Dendritic cell treated with granulocyte-macrophage colony-stimulating factor and Interleukin-4, amounts not matched to agents 40 ng/mL and 50 ng/mL, for 4 days (primary cell): ENCODE measurements around the gene ZBP1.

Experiments used
- H3K27ac Mint-ChIP-seq: one replicate; pipeline ENCODE4 v1.8.0; 2022; ENCODE audit warnings: mild to moderate bottlenecking, mixed read lengths
- H3K27me3 Mint-ChIP-seq: one replicate; pipeline ENCODE4 v1.8.0; 2022; ENCODE audit warnings: mild to moderate bottlenecking, mixed read lengths
- H3K36me3 Mint-ChIP-seq: one replicate; pipeline ENCODE4 v1.8.0; 2022; ENCODE audit warnings: low read depth, mixed read lengths
- H3K4me1 Mint-ChIP-seq: one replicate; pipeline ENCODE4 v1.8.0; 2022; ENCODE audit warnings: low read depth, mixed read lengths
- H3K4me3 Mint-ChIP-seq: one replicate; pipeline ENCODE4 v1.8.0; 2022; ENCODE audit warnings: mild to moderate bottlenecking, moderate library complexity, mixed read lengths
- H3K9me3 Mint-ChIP-seq: one replicate; pipeline ENCODE4 v1.8.0; 2022; ENCODE audit warnings: mixed read lengths
- intact Hi-C: fragments of 100-400 bp; cut with micrococcal nuclease; formaldehyde crosslinking; loops from one replicate; pipeline ENCODE4 v1.15.0; 2022

The ZBP1 gene

GRCh38 chr20:57621421-57622200 lies 1.4 kb upstream of the ZBP1 start:
- peaks cover 10% of the 10 kb centered on the region for H3K27me3 Mint-ChIP-seq
- no peak overlapping the region for H3K4me3 Mint-ChIP-seq
- peaks cover 52% of the 10 kb centered on the region for H3K4me1 Mint-ChIP-seq
- peak overlapping the region; percentile 76 for H3K27ac Mint-ChIP-seq
- H3K36me3 Mint-ChIP-seq = peaks cover 8% of the 10 kb centered on the region
- intact Hi-C loops = no loop called here
- H3K9me3 Mint-ChIP-seq = peaks cover 23% of the 10 kb centered on the region

- H3K4me1 Mint-ChIP-seq = peaks cover 47% of the 10 kb centered on the region
- H3K9me3 Mint-ChIP-seq = peaks cover 22% of the 10 kb centered on the region
- peaks cover 16% of the 10 kb centered on the region for H3K27me3 Mint-ChIP-seq
- no peak overlapping the region for H3K4me3 Mint-ChIP-seq
- H3K36me3 Mint-ChIP-seq = peaks cover 8% of the 10 kb centered on the region
- intact Hi-C loops = no loop called here
- peak overlapping the region; percentile 76 for H3K27ac Mint-ChIP-seq
Measured at GRCh38 chr20:57620999-57621398, 773 bp upstream of the ZBP1 start.

GRCh38 chr20:57619051-57619831 lies 985 bp downstream of the ZBP1 start:
- intact Hi-C loops = no loop called here

GRCh38 chr20:57618764-57619050 lies 1.5 kb downstream of the ZBP1 start:
- intact Hi-C loops = no loop called here
- H3K27ac Mint-ChIP-seq = peak overlapping the region; percentile 81
- H3K9me3 Mint-ChIP-seq = no peaks in the 10 kb centered on the region
- peaks cover 47% of the 10 kb centered on the region for H3K4me1 Mint-ChIP-seq
- H3K27me3 Mint-ChIP-seq = peaks cover 16% of the 10 kb centered on the region
- peak overlapping the region; percentile 32 for H3K4me3 Mint-ChIP-seq
- H3K36me3 Mint-ChIP-seq = no peaks in the 10 kb centered on the region

More at GRCh38 chr20:57619051-57619831, 985 bp downstream of the ZBP1 start:
- Mint-ChIP-seq H3K9me3 (peaks cover 4% of the 10 kb centered on the region), H3K4me3 (peak overlapping the region; percentile 32), H3K36me3 (no peaks in the 10 kb centered on the region), H3K27me3 (peaks cover 16% of the 10 kb centered on the region), H3K4me1 (peaks cover 47% of the 10 kb centered on the region), H3K27ac (peak overlapping the region; percentile 81)

GRCh38 chr20:57618091-57618763 lies 2.0 kb downstream of the ZBP1 start:
- Mint-ChIP-seq H3K4me3 (no peak overlapping the region), H3K36me3 (no peaks in the 10 kb centered on the region), H3K27ac (peak overlapping the region; percentile 81), H3K4me1 (peaks cover 46% of the 10 kb centered on the region), H3K27me3 (peaks cover 16% of the 10 kb centered on the region), H3K9me3 (no peaks in the 10 kb centered on the region)
- intact Hi-C loops = no loop called here

GRCh38 chr20:57617079-57617795 lies 3.0 kb downstream of the ZBP1 start:
- Mint-ChIP-seq H3K27me3 (peaks cover 13% of the 10 kb centered on the region), H3K27ac (peak overlapping the region; percentile 25), H3K36me3 (no peaks in the 10 kb centered on the region), H3K4me1 (peaks cover 37% of the 10 kb centered on the region), H3K9me3 (no peaks in the 10 kb centered on the region), H3K4me3 (no peak overlapping the region)
- intact Hi-C loops = no loop called here

- Mint-ChIP-seq H3K9me3 (no peaks in the 10 kb centered on the region), H3K36me3 (no peaks in the 10 kb centered on the region), H3K27ac (peak overlapping the region; percentile 25), H3K4me1 (peaks cover 33% of the 10 kb centered on the region), H3K27me3 (peaks cover 13% of the 10 kb centered on the region), H3K4me3 (no peak overlapping the region)
- intact Hi-C loops = no loop called here
Measured at GRCh38 chr20:57616143-57616951, 3.9 kb downstream of the ZBP1 start.

GRCh38 chr20:57615445-57615811 lies 4.8 kb downstream of the ZBP1 start:
- no peak overlapping the region for H3K4me3 Mint-ChIP-seq
- intact Hi-C loops = no loop called here
- H3K36me3 Mint-ChIP-seq = no peaks in the 10 kb centered on the region
- peaks cover 24% of the 10 kb centered on the region for H3K4me1 Mint-ChIP-seq
- H3K27ac Mint-ChIP-seq = no peak overlapping the region
- peaks cover 17% of the 10 kb centered on the region for H3K27me3 Mint-ChIP-seq
- no peaks in the 10 kb centered on the region for H3K9me3 Mint-ChIP-seq

- Mint-ChIP-seq H3K36me3 (no peaks in the 10 kb centered on the region), H3K27me3 (peaks cover 18% of the 10 kb centered on the region), H3K4me3 (no peak overlapping the region), H3K9me3 (no peaks in the 10 kb centered on the region), H3K27ac (no peak overlapping the region), H3K4me1 (peaks cover 17% of the 10 kb centered on the region)
- intact Hi-C loops = no loop called here
Measured at GRCh38 chr20:57614490-57615444, 5.5 kb downstream of the ZBP1 start.

- no peak overlapping the region for H3K4me3 Mint-ChIP-seq
- intact Hi-C loops = no loop called here
- H3K9me3 Mint-ChIP-seq = no peaks in the 10 kb centered on the region
- H3K36me3 Mint-ChIP-seq = no peaks in the 10 kb centered on the region
- H3K27me3 Mint-ChIP-seq = peaks cover 21% of the 10 kb centered on the region
- H3K27ac Mint-ChIP-seq = no peak overlapping the region
- H3K4me1 Mint-ChIP-seq = peaks cover 5% of the 10 kb centered on the region
Measured at GRCh38 chr20:57613481-57613921, 6.7 kb downstream of the ZBP1 start.

- peaks cover 25% of the 10 kb centered on the region for H3K27me3 Mint-ChIP-seq
- no peak overlapping the region for H3K27ac Mint-ChIP-seq
- intact Hi-C loops = no loop called here
- H3K4me3 Mint-ChIP-seq = no peak overlapping the region
- no peaks in the 10 kb centered on the region for H3K9me3 Mint-ChIP-seq
- no peaks in the 10 kb centered on the region for H3K4me1 Mint-ChIP-seq
- H3K36me3 Mint-ChIP-seq = no peaks in the 10 kb centered on the region
Measured at GRCh38 chr20:57612916-57613315, 7.3 kb downstream of the ZBP1 start.

- Mint-ChIP-seq H3K4me3 (no peak overlapping the region), H3K27me3 (peaks cover 28% of the 10 kb centered on the region), H3K27ac (no peak overlapping the region), H3K9me3 (no peaks in the 10 kb centered on the region), H3K36me3 (no peaks in the 10 kb centered on the region), H3K4me1 (no peaks in the 10 kb centered on the region)
- intact Hi-C loops = no loop called here
Measured at GRCh38 chr20:57612436-57612835, 7.8 kb downstream of the ZBP1 start.
